Measurements from ENCODE around the gene CD82. TPM values are rescaled to one million over a fixed set of nuclear protein-coding genes. Genes with fewer than 3 reads are reported as not detected.
A peak's percentile ranks its signal among the peaks of the same experiment; 100 is the strongest.

The CD82 gene
- total and polyA plus RNA-seq, 12 donors, result 18.5 to 70.4 (median 35.2) TPM

DNA sequence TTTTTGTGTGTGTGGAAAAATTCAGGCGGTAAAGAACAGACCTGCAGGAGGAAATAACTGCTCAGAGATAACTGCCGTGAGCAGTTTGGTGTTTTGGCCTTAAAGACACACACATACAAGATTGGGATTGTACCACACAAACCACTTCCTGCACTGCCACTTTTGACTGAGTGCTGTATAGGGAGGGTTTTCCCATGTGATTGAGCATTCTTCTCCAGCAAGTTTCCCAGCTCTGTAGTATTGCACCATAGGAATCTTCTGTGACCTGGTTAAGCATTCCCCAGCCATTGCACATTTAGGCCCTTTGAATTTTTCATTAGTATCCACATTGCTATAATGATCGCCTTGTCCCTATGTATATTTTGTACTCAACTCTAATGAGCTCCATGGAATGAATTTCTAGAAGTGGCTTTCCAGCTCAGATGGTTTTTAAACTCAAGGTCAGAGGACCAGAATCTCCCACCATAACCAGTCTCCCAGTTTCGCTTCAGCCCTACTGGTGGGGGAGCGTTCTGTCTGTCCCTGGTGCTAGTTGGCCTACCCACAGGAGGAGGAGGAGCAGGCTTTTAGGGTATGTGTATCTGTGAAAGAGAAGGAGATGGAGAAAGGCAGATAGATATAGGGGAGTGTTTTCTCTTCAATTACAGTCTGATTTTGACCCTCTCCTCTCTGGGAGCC is 9.3 kb downstream of the CD82 start:
- H3K4me3 ChIP-seq, result no peak overlapping the region
- no peaks in the 10 kb centered on the region for H3K9me3 ChIP-seq
- H3K4me1 ChIP-seq, result peaks cover 2 to 94% (median 47%) of the 10 kb centered on the region in 9 donors
- intact Hi-C loops (cut with DNase I), result no loop called here
- ATAC-seq (no peak), DNase-seq (no peak)
- WGBS, 2 donors, result 85 to 90% methylated on average over 5 of the region's 5 CpGs
- TF ChIP-seq CTCF (IDR thresholded peaks at IDR 0.05), result no peak
- H3K27ac ChIP-seq, result peak overlapping the region in 1 of 10 donors; percentile 72
- no peaks in the 10 kb centered on the region for H3K36me3 ChIP-seq
- H3K27me3 ChIP-seq, result no peaks in the 10 kb centered on the region

GRCh38 chr11:44575288-44575672 is 9.8 kb downstream of the CD82 start:
- DNase-seq, result no peak
- TF ChIP-seq CTCF (IDR thresholded peaks at IDR 0.05), result no peak
- H3K4me3 ChIP-seq, result no peak overlapping the region
- no peaks in the 10 kb centered on the region for H3K9me3 ChIP-seq
- H3K4me1 ChIP-seq, result peaks cover 5 to 94% (median 47%) of the 10 kb centered on the region in 9 donors
- 81 to 87% methylated on average over 2 of the region's 2 CpGs for WGBS, 2 donors
- no peaks in the 10 kb centered on the region for H3K27me3 ChIP-seq
- intact Hi-C loops (cut with DNase I), result no loop called here
- peak overlapping the region in 1 of 10 donors; percentile 72 for H3K27ac ChIP-seq
- no peaks in the 10 kb centered on the region for H3K36me3 ChIP-seq
- ATAC-seq, result no peak

GRCh38 chr11:44575962-44576361 is 10.5 kb downstream of the CD82 start:
- H3K9me3 ChIP-seq, result no peaks in the 10 kb centered on the region
- no peaks in the 10 kb centered on the region for H3K36me3 ChIP-seq
- no peak overlapping the region for H3K4me3 ChIP-seq
- ATAC-seq, result no peak
- DNase-seq, result no peak
- no peak overlapping the region for H3K27ac ChIP-seq
- H3K4me1 ChIP-seq, result peaks cover 5 to 87% (median 47%) of the 10 kb centered on the region in 9 donors
- no peaks in the 10 kb centered on the region for H3K27me3 ChIP-seq
- intact Hi-C loops (cut with DNase I), result no loop called here
- WGBS, 2 donors, result 89 to 96% methylated on average over 5 of the region's 5 CpGs
- TF ChIP-seq CTCF (IDR thresholded peaks at IDR 0.05), result no peak

DNA sequence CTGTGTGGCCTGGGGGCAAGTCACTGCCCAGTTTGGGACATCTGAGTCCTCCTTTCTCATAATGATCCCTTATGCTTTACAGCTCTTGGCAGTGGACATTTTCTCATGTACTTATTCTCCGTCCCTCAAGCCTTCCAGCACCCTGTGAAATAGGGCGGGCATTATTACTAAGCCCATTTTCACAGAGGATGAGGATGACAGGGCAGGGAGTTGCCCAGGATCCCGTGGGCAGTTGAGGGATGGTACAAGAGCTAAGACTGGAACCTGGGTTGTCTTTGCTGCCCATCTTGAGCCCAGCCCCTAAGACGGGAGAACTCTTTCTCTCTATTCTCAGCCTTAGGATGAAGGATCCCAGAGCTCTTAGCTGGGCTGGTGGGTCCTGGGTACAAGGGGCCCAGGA is 11.2 kb downstream of the CD82 start:
- Histone ChIP-seq H3K4me3 (no peak overlapping the region), H3K27me3 (no peaks in the 10 kb centered on the region), H3K27ac (no peak overlapping the region), H3K9me3 (no peaks in the 10 kb centered on the region), H3K4me1 (peaks cover 5 to 80% (median 47%) of the 10 kb centered on the region in 9 donors), H3K36me3 (no peaks in the 10 kb centered on the region)
- no peak for TF ChIP-seq CTCF (IDR thresholded peaks at IDR 0.05)
- ATAC-seq (no peak), DNase-seq (no peak)
- 89 to 93% methylated on average over 4 of the region's 4 CpGs for WGBS, 2 donors
- intact Hi-C loops (cut with DNase I), result no loop called here

Data from heart right ventricle (tissue), 16 donors.